ENCODE measurements around the gene OGFR. TPM values are rescaled to one million over a fixed set of nuclear protein-coding genes. Genes with fewer than 3 reads are reported as not detected.

The OGFR gene
- total RNA-seq, 1 donor, result 39.1 TPM

GRCh38 chr20:62831854-62832211, 27.2 kb downstream of the OGFR start:
- Histone ChIP-seq H3K4me1 (ENCODE audit: insufficient read depth, low read length) (no peaks in the 10 kb centered on the region), H3K4me3 (ENCODE audit: insufficient read depth, low read length) (no peak overlapping the region), H3K27ac (ENCODE audit: low read depth, low read length) (no peak overlapping the region), H3K27me3 (ENCODE audit: insufficient read depth, low read length) (peaks cover 71% of the 10 kb centered on the region), H2AFZ (ENCODE audit: low read length) (no peak overlapping the region), H4K20me1 (ENCODE audit: insufficient read depth, low read length) (no peaks in the 10 kb centered on the region), H3K4me2 (ENCODE audit: insufficient read depth, low read length) (no peak overlapping the region), H3K79me2 (ENCODE audit: insufficient read depth, low read length) (no peaks in the 10 kb centered on the region), H3K36me3 (ENCODE audit: insufficient read depth, low read length) (no peaks in the 10 kb centered on the region), H3K9me3 (ENCODE audit: low read depth, low read length) (no peaks in the 10 kb centered on the region)
- TF ChIP-seq CTCF (IDR thresholded peaks at IDR 0.05; ENCODE audit: extremely low read depth, low read depth, low read length), result no peak
- DNase-seq (ENCODE audit: insufficient read length, low spot score, missing footprints), result peak; percentile 78

GRCh38 chr20:62832212-62832922, 27.7 kb downstream of the OGFR start:
- no peak for TF ChIP-seq CTCF (IDR thresholded peaks at IDR 0.05; ENCODE audit: extremely low read depth, low read depth, low read length)
- no peak overlapping the region for H3K4me3 ChIP-seq (ENCODE audit: insufficient read depth, low read length)
- no peaks in the 10 kb centered on the region for H3K9me3 ChIP-seq (ENCODE audit: low read depth, low read length)
- no peaks in the 10 kb centered on the region for H3K4me1 ChIP-seq (ENCODE audit: insufficient read depth, low read length)
- peaks cover 70% of the 10 kb centered on the region for H3K27me3 ChIP-seq (ENCODE audit: insufficient read depth, low read length)
- H4K20me1 ChIP-seq (ENCODE audit: insufficient read depth, low read length), result no peaks in the 10 kb centered on the region
- H2AFZ ChIP-seq (ENCODE audit: low read length), result no peak overlapping the region
- no peak overlapping the region for H3K4me2 ChIP-seq (ENCODE audit: insufficient read depth, low read length)
- H3K79me2 ChIP-seq (ENCODE audit: insufficient read depth, low read length), result no peaks in the 10 kb centered on the region
- no peaks in the 10 kb centered on the region for H3K36me3 ChIP-seq (ENCODE audit: insufficient read depth, low read length)
- DNase-seq (ENCODE audit: insufficient read length, low spot score, missing footprints), result peak; percentile 80
- no peak overlapping the region for H3K27ac ChIP-seq (ENCODE audit: low read depth, low read length)

GRCh38 chr20:62832951-62833391, 28.3 kb downstream of the OGFR start:
- no peak overlapping the region for H3K4me2 ChIP-seq (ENCODE audit: insufficient read depth, low read length)
- peaks cover 69% of the 10 kb centered on the region for H3K27me3 ChIP-seq (ENCODE audit: insufficient read depth, low read length)
- TF ChIP-seq CTCF (IDR thresholded peaks at IDR 0.05; ENCODE audit: extremely low read depth, low read depth, low read length), result no peak
- H2AFZ ChIP-seq (ENCODE audit: low read length), result no peak overlapping the region
- no peaks in the 10 kb centered on the region for H3K4me1 ChIP-seq (ENCODE audit: insufficient read depth, low read length)
- no peak overlapping the region for H3K27ac ChIP-seq (ENCODE audit: low read depth, low read length)
- no peaks in the 10 kb centered on the region for H3K79me2 ChIP-seq (ENCODE audit: insufficient read depth, low read length)
- no peaks in the 10 kb centered on the region for H4K20me1 ChIP-seq (ENCODE audit: insufficient read depth, low read length)
- peak; percentile 77 for DNase-seq (ENCODE audit: insufficient read length, low spot score, missing footprints)
- no peaks in the 10 kb centered on the region for H3K36me3 ChIP-seq (ENCODE audit: insufficient read depth, low read length)
- H3K4me3 ChIP-seq (ENCODE audit: insufficient read depth, low read length), result no peak overlapping the region
- no peaks in the 10 kb centered on the region for H3K9me3 ChIP-seq (ENCODE audit: low read depth, low read length)

GRCh38 chr20:62834967-62835730, 30.5 kb downstream of the OGFR start:
- DNase-seq (ENCODE audit: insufficient read length, low spot score, missing footprints), result peak; percentile 76
- Histone ChIP-seq H3K36me3 (ENCODE audit: insufficient read depth, low read length) (no peaks in the 10 kb centered on the region), H4K20me1 (ENCODE audit: insufficient read depth, low read length) (no peaks in the 10 kb centered on the region), H3K27ac (ENCODE audit: low read depth, low read length) (no peak overlapping the region), H3K79me2 (ENCODE audit: insufficient read depth, low read length) (no peaks in the 10 kb centered on the region), H2AFZ (ENCODE audit: low read length) (no peak overlapping the region), H3K27me3 (ENCODE audit: insufficient read depth, low read length) (peaks cover 75% of the 10 kb centered on the region), H3K4me1 (ENCODE audit: insufficient read depth, low read length) (no peaks in the 10 kb centered on the region), H3K4me3 (ENCODE audit: insufficient read depth, low read length) (no peak overlapping the region), H3K4me2 (ENCODE audit: insufficient read depth, low read length) (no peak overlapping the region), H3K9me3 (ENCODE audit: low read depth, low read length) (no peaks in the 10 kb centered on the region)
- no peak for TF ChIP-seq CTCF (IDR thresholded peaks at IDR 0.05; ENCODE audit: extremely low read depth, low read depth, low read length)
